Measurements from ENCODE around the gene OSBP2.

OSBP2 gene

DNA sequence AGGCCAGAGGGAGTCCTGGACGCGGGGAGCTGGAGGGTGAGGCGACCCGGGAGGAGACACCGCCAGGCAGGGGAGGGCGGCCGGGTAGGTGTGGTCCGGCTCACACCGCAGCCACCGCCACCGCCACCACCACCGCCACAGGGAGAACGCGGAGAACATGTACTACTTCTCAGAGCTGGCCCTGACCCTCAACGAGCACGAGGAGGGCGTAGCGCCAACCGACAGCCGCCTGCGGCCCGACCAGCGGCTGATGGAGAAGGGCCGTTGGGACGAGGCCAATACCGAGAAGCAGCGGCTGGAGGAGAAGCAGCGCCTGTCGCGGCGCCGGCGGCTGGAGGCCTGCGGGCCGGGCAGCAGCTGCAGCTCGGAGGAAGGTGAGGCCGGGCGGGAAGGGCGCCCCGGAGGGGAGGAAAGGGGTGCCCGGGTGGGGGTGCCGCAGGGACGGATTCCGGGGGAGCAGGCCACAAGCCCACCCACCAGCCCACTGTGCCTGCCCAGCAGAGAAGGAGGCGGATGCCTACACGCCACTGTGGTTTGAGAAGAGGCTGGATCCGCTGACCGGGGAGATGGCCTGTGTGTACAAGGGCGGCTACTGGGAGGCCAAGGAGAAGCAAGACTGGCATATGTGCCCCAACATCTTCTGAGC lies 211.1 kb downstream of the OSBP2 start:
- no peak for DNase-seq (ENCODE audit: low read depth)

DNA sequence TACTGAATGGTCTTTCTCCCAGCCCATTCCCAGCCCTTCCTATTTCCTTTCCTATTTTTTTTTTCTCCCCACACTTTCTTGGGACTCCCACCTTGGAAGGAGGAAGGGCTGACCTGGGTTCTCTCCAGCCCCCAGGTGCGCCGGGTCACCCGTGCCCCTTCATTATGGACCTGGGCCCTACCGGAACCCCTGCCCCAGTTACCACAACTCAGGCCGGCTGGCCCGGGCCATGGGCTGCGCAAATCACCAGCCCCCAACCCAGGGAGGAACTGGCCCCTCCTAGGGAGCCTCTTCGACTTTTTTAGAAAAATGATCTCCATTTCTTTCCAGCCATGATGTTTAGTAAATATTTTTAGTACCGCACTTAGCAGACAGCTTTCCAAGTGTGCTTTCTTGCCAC lies 211.7 kb downstream of the OSBP2 start:
- no peak for DNase-seq (ENCODE audit: low read depth)

DNA sequence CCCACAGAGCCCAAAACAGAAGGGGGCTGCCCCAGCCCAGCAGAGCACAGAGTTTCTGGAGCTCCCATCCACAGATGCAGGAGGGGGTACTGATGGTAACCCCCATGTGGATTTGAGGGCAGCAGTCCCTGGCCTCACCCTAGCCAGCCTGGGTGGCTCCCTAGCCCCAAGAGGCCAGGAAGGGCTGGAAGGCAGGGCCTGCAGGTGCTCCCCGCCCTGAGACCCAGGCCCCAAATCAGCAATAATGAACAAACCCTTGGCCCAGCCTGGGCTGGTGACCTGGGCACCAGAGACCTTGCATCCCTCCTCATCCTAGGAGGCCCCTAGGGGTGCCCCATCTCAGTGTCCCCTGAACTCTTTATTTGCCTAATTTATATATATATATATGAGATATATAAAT lies 212.3 kb downstream of the OSBP2 start:
- no peak for DNase-seq (ENCODE audit: low read depth)

DNA sequence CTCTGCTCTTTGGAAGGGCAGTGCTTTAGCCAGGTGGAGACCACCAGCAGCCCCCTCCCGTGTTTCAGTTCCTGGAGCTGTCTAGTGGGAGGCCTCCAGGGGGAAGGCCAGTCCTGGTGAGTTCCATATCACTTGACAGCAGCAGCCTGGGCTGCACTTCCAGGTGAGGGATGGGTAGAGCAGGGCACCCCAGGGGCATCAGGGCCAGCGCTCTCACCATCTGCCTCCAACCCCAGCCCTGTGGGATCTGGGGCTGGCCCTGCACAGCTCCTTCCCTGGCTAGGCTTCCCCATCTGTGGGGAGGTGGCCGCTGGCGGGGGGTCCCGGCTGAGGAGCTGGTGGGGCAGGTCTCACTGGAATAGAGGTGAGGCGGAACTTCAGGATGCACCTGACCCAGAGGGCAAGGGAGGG lies 213.4 kb downstream of the OSBP2 start:
- DNase-seq (ENCODE audit: low read depth), result no peak

DNA sequence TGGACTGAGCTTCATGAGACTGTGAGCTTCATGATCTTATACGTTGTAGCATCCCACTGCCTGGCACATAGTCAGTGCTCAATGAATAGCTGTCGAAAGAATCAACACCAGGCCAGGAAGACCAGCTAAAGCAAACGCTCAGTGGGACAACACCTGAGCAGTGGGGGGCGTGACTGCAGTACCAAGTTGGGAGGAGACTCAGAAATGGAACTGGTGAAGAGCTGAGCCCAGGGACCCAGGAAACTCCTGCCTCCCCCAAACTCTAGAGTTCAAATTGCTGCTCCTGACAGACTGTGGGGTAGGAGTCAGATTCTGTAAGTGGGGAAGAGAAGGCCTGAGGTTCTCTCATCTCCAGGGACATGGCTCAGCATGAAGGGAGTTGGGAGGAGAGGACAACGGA lies 214.6 kb downstream of the OSBP2 start:
- DNase-seq (ENCODE audit: low read depth), result no peak

DNA sequence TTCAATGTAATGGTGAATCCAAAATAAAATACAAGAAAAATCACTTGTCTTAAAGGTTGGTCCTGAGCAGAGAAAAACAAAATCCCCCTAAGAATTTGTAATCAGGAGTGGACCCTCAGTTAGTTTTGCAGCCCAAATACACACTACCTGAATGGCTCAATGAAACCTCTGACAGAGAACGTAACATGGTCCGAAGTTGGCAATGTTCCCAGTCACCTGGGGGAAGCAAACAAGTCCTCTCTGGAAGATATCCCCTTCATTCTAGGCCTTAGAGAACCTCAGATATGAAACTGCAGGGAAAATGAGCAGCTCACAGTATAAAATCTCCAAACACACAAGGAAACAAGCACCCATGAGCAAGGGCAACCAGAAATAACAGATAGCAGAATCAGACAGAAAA lies 215.7 kb downstream of the OSBP2 start:
- no peak for DNase-seq (ENCODE audit: low read depth)

DNA sequence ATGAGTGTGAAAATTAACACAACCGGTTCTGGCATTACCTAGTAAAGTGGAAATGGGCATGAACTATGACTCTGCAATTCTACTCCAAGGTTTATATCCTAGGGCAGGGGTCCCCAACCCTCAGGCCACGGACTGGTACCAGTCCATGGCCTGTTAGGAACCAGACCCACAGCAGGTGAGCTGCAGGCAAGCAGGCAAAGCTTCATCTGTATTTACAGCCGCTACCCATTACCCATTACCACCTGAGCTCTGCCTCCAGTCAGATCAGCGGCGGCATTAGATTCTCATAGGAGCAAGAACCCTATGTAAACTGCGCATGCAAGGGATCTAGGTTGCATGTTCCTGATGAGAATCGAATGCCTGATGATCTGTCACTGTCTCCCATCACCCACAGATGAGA lies 224.1 kb downstream of the OSBP2 start:
- no peak for DNase-seq (ENCODE audit: low read depth)

DNA sequence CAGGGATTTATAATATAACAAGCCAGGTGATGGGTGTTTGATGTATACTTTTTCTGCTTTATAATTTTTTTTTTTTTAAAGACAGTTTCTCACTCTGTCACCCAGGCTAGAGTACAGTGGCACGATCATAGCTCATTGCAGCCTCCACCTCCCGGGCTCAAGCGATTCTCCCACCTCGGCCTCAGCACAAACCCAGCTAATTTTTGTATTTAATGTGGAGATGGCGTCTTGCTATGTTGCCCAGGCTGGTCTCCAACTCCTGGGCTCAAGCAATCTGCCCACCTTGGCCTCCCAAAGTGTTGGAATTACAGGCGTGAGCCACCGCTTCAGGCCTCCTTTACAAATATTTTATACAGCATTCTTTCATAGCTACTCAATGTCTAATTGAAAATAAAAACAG lies 225.3 kb downstream of the OSBP2 start:
- DNase-seq (ENCODE audit: low read depth), result no peak

DNA sequence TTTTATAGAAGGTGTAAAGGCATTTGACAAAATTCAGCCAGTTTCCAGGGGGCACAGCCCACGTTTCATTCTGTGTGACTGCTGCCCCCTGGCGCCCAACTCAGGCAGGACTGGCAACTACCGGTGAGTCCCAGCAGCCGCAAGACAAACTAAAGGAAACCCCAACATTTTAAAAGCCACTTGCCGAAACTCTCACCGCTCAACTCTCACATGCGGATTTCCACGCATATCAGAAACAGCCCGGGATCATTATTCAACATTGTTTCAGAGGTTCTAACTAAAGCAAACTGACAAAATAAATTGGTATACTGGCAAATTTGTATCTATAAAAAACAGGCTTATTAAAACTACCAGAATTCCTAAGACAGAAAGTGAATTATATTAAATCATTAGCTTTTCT lies 225.7 kb downstream of the OSBP2 start:
- DNase-seq (ENCODE audit: low read depth), result peak; percentile 23

DNA sequence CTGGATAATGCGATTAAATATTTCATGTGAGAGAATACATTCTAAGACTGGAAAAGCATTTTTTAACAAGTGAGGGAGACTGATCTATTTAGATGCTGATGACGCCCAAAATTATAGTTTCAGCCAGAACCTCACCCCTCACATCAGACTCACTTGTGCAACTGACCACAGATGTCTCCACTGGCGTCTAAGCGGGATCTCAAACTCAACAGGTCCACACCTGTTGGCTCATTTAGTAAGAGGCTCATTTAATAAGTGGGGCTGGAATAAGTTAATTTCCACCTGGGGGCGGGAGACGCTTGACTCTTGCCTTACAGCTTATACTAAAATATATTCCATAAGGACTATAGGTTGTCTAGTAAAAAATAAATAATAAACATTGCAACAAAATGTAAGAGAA lies 226.4 kb downstream of the OSBP2 start:
- no peak for DNase-seq (ENCODE audit: low read depth)

DNA sequence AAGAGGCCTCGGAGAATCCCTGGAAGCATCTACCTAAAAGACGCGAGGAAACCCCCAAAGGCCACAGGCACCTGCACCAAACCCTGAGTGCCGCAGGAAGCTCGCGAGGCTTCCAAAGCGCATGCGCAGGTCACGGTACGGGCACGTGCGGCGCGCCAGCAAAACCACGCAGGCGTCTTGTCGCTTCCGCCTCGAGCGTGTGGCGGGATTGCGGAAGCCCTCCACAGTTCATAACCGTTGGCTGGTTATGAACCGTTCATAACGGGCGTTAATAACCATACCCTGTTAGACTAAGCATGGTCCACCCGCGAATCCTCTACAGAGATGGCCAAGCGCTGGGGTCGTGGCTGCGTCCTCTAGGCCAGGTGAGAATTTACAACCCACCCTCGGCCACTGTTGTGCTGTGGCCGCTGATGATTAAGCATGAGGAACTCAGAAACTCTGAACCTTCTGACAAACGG lies 227.5 kb downstream of the OSBP2 start:
- DNase-seq (ENCODE audit: low read depth), result peak; percentile 7

DNA sequence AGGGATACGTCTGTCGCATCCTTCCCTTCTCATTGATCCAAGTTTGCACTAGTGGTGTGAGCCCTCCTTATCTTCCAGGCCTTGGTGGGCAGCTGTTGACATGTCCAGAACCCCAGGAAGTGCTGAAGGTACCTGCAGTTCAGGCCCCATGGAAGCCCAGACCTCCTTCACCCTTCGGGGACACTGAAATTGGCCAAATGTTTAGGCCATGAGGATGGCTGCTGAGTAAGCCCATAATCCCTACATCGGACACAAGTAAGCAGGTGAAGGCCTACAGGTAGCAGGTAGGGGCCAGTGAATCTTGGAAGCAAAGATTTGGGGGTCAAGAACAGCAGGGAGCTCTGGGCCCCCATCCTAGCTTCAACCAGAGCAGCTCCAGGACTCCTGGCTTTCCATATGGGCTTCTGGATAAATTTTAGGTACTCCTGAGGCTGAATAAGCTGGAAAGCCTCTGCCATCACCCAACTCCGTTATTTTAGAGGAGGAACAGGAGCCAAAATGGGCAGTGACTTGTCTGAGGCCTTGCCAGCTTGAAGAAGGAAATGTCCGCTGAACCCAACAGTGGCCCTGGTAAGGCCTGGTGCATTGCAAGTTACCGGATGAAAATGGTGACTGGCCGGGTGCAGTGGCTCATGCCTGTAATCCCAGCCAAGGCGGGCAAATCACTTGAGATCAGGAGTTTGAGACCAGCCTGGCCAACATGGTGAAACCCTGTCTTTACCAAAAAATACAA lies 228.7 kb downstream of the OSBP2 start:
- DNase-seq (ENCODE audit: low read depth), result no peak

DNA sequence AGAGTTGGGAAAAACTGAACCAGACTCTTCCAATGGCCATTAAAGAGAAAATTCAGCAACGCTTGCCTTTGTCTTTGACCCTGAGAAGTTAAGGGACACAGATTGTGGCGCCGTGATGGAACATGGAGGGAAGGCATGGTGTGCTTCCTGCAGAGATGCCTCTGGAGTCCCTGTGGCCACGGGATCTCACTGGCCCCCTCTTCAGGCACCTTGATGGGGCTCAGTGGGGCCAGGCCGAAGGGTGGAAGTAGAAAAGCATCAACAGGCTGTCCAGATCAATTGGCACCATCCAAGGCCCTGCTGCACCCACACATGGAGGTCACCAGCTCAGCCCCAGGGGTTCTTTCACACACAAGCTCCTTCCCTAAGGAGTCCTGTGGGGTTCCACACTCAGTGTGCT lies 231.0 kb downstream of the OSBP2 start:
- no peak for DNase-seq (ENCODE audit: low read depth)

DNA sequence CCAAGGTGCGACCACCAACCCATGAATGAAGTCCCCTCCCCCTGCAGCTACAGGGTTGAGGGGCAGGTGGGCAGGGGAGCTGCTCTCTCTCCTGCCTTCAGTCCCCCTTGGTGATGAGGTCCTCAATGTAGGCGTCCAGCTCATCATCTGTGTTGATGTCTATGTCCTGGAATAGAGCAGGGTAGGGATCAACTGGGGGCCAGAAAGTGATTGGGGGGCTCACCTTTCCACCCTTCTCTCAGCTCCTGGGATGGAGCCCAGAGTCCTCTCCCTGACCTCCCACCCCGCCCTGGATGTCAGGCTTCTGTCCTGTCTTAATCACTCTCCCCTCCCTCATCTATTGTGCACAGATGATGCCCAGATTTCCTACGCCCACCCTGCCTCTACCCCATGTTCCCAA lies 232.0 kb downstream of the OSBP2 start:
- no peak for DNase-seq (ENCODE audit: low read depth)

DNA sequence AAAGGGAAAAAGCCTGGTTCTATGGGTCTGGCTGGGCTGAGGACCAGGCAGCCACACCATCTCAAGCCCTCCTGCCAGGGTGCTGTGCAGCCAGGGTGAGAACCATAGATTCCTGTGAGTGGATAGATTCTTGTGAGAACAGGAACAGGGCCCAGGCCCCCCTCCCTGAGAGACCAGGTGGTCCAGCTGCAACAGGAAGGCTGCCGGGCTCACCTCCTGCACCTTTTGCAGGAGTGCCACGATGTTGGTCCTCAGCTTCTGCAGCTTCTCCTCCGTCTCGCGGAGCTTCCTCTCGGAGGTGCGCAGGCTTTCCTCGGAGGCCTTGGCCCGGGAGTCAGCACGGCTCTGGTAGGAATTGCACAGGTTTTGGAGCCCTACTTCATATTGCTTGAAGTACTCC lies 233.1 kb downstream of the OSBP2 start:
- no peak for DNase-seq (ENCODE audit: low read depth)

DNA sequence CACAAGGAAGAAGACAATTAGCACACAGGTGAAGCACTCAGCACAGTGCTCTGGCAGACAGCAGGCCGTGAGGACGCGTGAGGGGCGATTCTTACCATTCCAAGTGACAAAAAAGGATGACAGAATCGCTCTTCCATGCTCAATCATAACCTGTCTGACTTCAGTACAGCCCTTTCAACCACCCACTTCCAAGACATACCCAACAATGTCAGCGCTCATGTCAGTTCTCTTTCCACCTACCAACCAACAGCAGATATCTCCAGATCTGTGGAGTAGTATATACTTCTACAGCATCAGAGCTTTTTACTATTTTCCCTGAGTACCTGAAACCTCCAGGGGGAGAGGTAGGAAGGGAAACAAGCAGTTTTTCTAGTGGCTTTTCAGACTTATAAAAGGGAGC lies 233.7 kb downstream of the OSBP2 start:
- no peak for DNase-seq (ENCODE audit: low read depth)

DNA sequence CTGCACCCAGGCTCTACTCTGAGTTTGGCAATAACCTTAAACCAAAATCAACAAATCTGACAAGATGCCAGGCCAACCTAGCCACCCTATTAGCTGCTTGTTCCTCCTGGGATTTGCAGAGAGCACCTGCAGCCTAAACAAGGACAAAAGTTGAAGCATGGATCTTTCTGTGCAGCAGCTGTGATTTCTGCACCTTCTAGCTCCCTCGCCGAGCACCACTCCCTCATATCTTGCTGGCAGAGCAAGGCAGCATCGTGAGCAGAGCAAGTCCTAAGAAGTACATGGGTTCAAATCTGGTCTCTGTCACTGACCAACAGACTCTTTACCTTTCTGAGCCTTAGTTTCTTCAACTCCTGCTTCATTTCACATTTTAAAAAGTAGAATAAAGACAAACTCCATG lies 235.6 kb downstream of the OSBP2 start:
- no peak for DNase-seq (ENCODE audit: low read depth)

DNA sequence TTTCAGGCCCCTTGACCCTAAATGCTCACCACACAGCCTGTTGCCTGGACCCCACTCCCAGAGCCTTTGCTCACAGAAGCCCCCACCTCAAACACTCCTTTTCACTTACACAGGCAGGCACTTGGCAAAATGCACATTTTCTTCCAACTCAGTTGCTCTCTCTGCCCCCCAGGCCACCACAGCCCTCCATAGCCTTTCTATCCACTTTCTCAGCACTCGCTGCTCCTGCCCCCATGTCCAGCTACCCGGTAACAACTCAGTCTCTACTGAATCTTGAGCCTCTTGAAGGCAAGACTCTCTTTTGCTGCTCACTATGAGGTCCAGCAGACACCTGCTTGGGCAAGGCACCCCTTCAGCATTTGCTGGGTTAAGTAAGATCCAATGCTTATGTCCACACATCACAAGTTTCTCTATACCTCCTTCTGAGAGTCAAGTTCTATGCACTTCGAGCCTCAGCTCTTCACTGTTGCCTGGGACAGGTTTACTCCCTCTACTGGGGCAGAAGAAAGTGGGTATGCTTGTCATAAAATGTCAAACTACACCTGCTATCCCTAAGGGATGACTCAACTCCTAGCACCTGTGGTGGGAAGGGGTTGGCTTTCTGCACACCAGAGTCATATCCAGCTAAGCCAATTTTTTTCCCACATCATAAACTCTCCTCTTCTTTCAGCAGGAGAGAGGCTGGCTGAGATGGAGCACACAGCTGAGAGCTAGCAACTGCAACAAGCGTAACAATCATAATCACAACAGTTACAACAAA lies 237.0 kb downstream of the OSBP2 start:
- no peak for DNase-seq (ENCODE audit: low read depth)

DNA sequence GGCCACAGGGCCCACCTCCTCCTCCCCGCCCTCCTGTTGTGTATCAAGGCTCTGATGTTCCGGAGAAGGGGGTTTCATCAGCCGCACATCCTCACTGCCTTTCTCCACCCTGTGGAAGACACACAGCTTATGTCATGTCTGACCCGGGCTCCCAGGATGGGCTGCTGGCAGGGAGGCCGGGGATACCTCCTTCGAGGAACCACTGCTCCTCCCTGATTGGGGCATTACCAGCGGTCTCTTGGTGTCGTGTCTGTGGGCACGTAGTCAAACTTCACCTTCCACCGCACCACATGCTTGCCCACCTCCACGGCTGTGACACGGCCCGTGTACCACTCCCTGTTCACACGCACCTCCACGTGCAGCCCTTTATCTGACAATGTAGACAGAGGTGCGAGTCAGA lies 238.0 kb downstream of the OSBP2 start:
- DNase-seq (ENCODE audit: low read depth), result no peak

DNA sequence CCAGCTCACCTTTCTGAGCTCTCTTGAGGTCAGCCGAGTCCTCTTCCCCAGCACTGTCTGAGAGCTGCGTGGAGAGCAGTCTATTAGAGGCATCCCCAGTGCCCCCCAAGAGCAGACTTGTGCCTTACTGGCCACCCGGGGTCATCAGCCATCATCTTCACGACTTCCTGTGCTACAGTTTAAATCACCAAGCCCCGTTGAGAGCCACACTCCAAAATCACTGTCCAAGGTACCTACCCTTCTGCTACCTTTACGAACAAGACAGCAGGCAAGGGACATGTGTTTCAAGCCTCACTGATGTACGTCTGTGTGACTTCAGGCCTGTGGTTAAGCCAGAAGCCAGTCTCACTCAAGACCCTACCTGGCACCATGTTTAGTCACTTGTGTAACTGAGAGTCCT lies 238.8 kb downstream of the OSBP2 start:
- no peak for DNase-seq (ENCODE audit: low read depth)

DNA sequence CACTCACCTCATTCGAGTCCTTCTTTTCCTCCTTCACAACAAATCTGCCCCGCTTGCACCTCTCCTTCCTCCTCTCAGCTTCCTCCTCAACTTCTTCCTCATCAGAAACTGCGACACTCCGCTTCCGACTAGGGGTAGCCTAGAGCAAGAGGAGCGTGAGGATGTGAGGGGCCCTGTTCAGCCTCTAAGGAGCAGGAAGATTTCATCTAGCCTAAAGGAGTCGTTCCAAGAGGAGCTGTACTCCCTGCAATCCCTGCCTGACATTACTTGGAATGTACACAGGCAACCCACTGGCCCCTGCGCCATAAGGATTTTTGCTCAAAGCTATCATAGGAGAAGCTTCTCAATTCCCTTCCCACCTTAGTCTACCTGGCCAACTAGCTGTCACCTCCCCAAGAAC lies 239.4 kb downstream of the OSBP2 start:
- no peak for DNase-seq (ENCODE audit: low read depth)

DNA sequence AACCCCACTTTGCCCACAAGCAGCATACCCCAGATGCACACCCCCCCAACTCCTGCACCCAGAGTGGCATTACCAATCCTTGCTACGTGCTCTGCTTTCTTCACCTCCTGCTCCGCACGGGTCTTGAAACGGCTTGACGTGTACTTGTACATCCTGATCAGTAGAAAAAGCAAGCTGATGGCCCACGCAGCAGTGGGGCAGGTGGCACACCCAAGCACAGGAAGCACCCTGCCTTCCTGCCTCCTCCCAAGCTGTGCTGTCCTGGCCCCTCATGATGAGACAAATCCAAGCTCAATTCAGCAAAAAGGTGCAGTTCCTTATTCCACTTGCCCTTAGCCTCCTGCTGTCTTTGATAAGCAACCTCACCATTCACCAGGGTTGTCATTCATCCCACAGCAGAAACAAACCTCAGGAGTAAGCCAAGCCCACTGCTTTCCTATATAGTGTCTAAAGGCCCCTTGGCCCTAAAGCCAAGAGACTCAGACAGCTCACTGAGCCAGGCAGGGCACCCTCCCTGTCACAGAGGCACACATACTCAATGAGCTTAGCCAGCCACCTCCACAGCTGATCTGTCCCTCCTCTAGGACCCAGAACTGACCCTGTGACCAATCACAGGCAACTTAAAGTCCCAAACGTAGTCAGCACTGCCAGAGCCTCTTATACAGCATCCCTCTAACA lies 246.2 kb downstream of the OSBP2 start:
- no peak for DNase-seq (ENCODE audit: low read depth)

DNA sequence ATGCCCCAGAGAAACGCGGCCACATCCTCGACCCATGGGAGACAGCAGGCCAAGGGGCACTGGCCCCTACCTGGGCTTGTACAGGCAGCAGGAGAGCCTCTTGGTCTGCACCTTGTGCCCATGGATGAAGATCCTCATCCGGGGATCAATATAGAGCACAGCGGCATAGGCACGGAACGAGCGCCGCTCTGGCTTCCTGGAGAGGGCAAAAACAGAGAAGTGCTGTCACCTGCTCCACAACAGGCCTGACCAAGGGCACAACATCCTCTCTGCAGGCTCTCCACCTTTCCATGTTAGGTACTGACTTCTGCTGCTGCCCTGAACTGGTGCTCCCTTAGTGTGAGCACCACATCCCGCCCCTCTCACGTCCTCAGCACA lies 246.7 kb downstream of the OSBP2 start:
- no peak for DNase-seq (ENCODE audit: low read depth)

All from GM04504 (cell line).